Measurements from ENCODE around the gene PPP1R15A.

Gene PPP1R15A

GRCh38 chr19:48913114-48913889 is 41.1 kb downstream of the PPP1R15A start:
- peaks cover 7% of the 10 kb centered on the region for H3K4me1 ChIP-seq (ENCODE audit: insufficient read depth, low read length, severe bottlenecking)
- no peak overlapping the region for H2AFZ ChIP-seq (ENCODE audit: low read length)
- no peak for TF ChIP-seq EZH2 (IDR thresholded peaks at IDR 0.05; ENCODE audit: borderline replicate concordance, low read length)
- TF ChIP-seq CTCF (IDR thresholded peaks at IDR 0.05; ENCODE audit: low read length), result no peak
- H3K9ac ChIP-seq (ENCODE audit: low read length), result no peak overlapping the region
- peaks cover 53% of the 10 kb centered on the region for H3K36me3 ChIP-seq (ENCODE audit: insufficient read depth, low read length)
- H3K27me3 ChIP-seq (ENCODE audit: insufficient read depth, low read length), result no peaks in the 10 kb centered on the region
- H3K4me2 ChIP-seq (ENCODE audit: low read length), result no peak overlapping the region
- H3K27ac ChIP-seq (ENCODE audit: low read depth, low read length, poor library complexity, severe bottlenecking), result no peak overlapping the region
- H3K4me3 ChIP-seq (ENCODE audit: low read depth, low read length, poor library complexity, severe bottlenecking), result no peak overlapping the region
- no peaks in the 10 kb centered on the region for H3F3A ChIP-seq (ENCODE audit: insufficient read depth, low read length)
- H3K9me2 ChIP-seq (ENCODE audit: low read depth, low read length), result no peaks in the 10 kb centered on the region
- no peaks in the 10 kb centered on the region for H3K79me2 ChIP-seq (ENCODE audit: insufficient read depth, low read length)
- H3K9me3 ChIP-seq (ENCODE audit: low read length), result no peaks in the 10 kb centered on the region
- H4K20me1 ChIP-seq (ENCODE audit: insufficient read depth, low read length), result no peaks in the 10 kb centered on the region

GRCh38 chr19:48914181-48914580 is 42.0 kb downstream of the PPP1R15A start:
- Histone ChIP-seq H3K79me2 (ENCODE audit: insufficient read depth, low read length) (no peaks in the 10 kb centered on the region), H4K20me1 (ENCODE audit: insufficient read depth, low read length) (no peaks in the 10 kb centered on the region), H3F3A (ENCODE audit: insufficient read depth, low read length) (no peaks in the 10 kb centered on the region), H3K9ac (ENCODE audit: low read length) (no peak overlapping the region), H2AFZ (ENCODE audit: low read length) (no peak overlapping the region), H3K9me3 (ENCODE audit: low read length) (no peaks in the 10 kb centered on the region), H3K4me2 (ENCODE audit: low read length) (no peak overlapping the region), H3K27ac (ENCODE audit: low read depth, low read length, poor library complexity, severe bottlenecking) (no peak overlapping the region), H3K4me3 (ENCODE audit: low read depth, low read length, poor library complexity, severe bottlenecking) (no peak overlapping the region), H3K36me3 (ENCODE audit: insufficient read depth, low read length) (peaks cover 61% of the 10 kb centered on the region), H3K27me3 (ENCODE audit: insufficient read depth, low read length) (no peaks in the 10 kb centered on the region), H3K9me2 (ENCODE audit: low read depth, low read length) (no peaks in the 10 kb centered on the region), H3K4me1 (ENCODE audit: insufficient read depth, low read length, severe bottlenecking) (peaks cover 11% of the 10 kb centered on the region)
- TF ChIP-seq EZH2 (IDR thresholded peaks at IDR 0.05; ENCODE audit: borderline replicate concordance, low read length) (no peak), CTCF (IDR thresholded peaks at IDR 0.05; ENCODE audit: low read length) (no peak)

- no peak overlapping the region for H3K9ac ChIP-seq (ENCODE audit: low read length)
- no peak overlapping the region for H3K4me3 ChIP-seq (ENCODE audit: low read depth, low read length, poor library complexity, severe bottlenecking)
- TF ChIP-seq CTCF (IDR thresholded peaks at IDR 0.05; ENCODE audit: low read length) (no peak), EZH2 (IDR thresholded peaks at IDR 0.05; ENCODE audit: borderline replicate concordance, low read length) (no peak)
- no peaks in the 10 kb centered on the region for H3K9me3 ChIP-seq (ENCODE audit: low read length)
- no peak overlapping the region for H3K4me2 ChIP-seq (ENCODE audit: low read length)
- no peaks in the 10 kb centered on the region for H3F3A ChIP-seq (ENCODE audit: insufficient read depth, low read length)
- H3K36me3 ChIP-seq (ENCODE audit: insufficient read depth, low read length), result peaks cover 49% of the 10 kb centered on the region
- H3K4me1 ChIP-seq (ENCODE audit: insufficient read depth, low read length, severe bottlenecking), result peaks cover 11% of the 10 kb centered on the region
- H2AFZ ChIP-seq (ENCODE audit: low read length), result no peak overlapping the region
- no peak overlapping the region for H3K27ac ChIP-seq (ENCODE audit: low read depth, low read length, poor library complexity, severe bottlenecking)
- no peaks in the 10 kb centered on the region for H3K79me2 ChIP-seq (ENCODE audit: insufficient read depth, low read length)
- H4K20me1 ChIP-seq (ENCODE audit: insufficient read depth, low read length), result no peaks in the 10 kb centered on the region
- no peaks in the 10 kb centered on the region for H3K9me2 ChIP-seq (ENCODE audit: low read depth, low read length)
- H3K27me3 ChIP-seq (ENCODE audit: insufficient read depth, low read length), result no peaks in the 10 kb centered on the region
Observed at GRCh38 chr19:48915757-48916156, 43.5 kb downstream of the PPP1R15A start.
